ENCODE measurements around the gene DUSP1. TPM values are rescaled to one million over a fixed set of nuclear protein-coding genes. Genes with fewer than 3 reads are reported as not detected.

Gene DUSP1
- total and polyA plus RNA-seq, 8 donors, result 76.4 to 690 (median 288) TPM

DNA sequence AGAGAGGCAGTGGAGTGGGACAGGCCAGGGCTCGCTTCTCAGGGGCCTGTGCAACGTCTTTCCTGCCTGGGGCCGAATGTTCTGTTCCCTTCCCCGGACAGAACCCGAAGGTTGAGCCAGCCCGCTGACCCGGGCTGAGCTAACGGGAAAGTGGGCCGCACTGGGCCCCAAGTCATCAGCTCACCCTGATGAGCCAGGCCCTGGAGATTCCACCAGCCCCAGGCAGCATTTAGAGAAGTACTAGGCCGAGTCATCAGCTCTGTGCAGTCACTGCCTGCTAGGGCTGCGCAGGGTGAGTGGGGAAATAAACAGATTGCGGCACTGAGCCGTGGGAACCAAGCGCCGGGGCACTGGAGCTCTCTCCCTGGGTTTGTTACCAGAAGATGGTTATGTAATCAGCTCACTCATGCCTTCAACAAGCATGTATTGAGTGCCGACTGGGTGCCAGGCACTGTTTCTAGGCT lies 29.1 kb upstream of the DUSP1 start:
- peak in 1 of 2 donors; percentile 58 for DNase-seq
- intact Hi-C loops (cut with DNase I; ENCODE audit: low total_unique reads), result no loop called here
- 75 to 86% (median 81%) methylated on average over 16 of the region's 16 CpGs for WGBS, 5 donors

DNA sequence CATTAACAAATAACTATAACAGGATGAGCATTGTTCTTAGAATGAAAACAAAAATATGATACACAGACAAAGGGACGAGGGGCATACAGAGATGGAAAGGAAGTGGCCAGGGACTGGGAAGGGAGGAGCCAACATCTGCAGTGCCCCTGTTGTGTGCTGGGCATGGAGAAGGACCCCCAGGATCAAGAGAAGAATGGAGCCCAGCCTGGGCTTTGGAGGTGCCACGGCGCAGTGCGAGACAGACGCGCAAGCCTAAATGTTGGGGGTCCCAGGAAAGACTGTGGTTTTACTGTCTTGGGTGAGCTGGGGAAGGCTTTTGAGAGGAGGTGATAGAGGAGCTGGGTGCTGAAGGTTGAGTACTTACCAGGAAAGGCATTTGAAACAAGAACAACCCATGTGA lies 28.4 kb upstream of the DUSP1 start:
- H3K36me3 ChIP-seq, result no peaks in the 10 kb centered on the region
- DNase-seq, result no peak
- peaks cover 24 to 63% (median 30%) of the 10 kb centered on the region in 4 donors for H3K4me1 ChIP-seq
- intact Hi-C loops (cut with DNase I; ENCODE audit: low total_unique reads), result no loop called here
- peak overlapping the region in 4 of 5 donors; percentile 80 to 85 (median 83) for H3K27ac ChIP-seq
- no peaks in the 10 kb centered on the region for H3K27me3 ChIP-seq
- 88 to 98% (median 93%) methylated on average over 6 of the region's 6 CpGs for WGBS, 5 donors
- TF ChIP-seq EP300 (IDR thresholded peaks at IDR 0.05) (no peak), POLR2A (IDR thresholded peaks at IDR 0.05) (no peak), POLR2AphosphoS5 (IDR thresholded peaks at IDR 0.05) (no peak)
- TF ChIP-seq, protein P1, sequence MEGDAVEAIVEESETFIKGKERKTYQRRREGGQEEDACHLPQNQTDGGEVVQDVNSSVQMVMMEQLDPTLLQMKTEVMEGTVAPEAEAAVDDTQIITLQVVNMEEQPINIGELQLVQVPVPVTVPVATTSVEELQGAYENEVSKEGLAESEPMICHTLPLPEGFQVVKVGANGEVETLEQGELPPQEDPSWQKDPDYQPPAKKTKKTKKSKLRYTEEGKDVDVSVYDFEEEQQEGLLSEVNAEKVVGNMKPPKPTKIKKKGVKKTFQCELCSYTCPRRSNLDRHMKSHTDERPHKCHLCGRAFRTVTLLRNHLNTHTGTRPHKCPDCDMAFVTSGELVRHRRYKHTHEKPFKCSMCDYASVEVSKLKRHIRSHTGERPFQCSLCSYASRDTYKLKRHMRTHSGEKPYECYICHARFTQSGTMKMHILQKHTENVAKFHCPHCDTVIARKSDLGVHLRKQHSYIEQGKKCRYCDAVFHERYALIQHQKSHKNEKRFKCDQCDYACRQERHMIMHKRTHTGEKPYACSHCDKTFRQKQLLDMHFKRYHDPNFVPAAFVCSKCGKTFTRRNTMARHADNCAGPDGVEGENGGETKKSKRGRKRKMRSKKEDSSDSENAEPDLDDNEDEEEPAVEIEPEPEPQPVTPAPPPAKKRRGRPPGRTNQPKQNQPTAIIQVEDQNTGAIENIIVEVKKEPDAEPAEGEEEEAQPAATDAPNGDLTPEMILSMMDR (IDR thresholded peaks at IDR 0.05), result no peak
- no peak overlapping the region for H3K4me3 ChIP-seq
- no peaks in the 10 kb centered on the region for H3K9me3 ChIP-seq

More for the DNA sequence above, 29.1 kb upstream of the DUSP1 start:
- Histone ChIP-seq H3K36me3 (no peaks in the 10 kb centered on the region), H3K27ac (peak overlapping the region; percentile 35 to 85 (median 82)), H3K4me1 (peaks cover 17 to 56% (median 26%) of the 10 kb centered on the region in 4 donors), H3K27me3 (no peaks in the 10 kb centered on the region), H3K4me3 (no peak overlapping the region), H3K9me3 (no peaks in the 10 kb centered on the region)
- TF ChIP-seq POLR2A (IDR thresholded peaks at IDR 0.05) (no peak), POLR2AphosphoS5 (IDR thresholded peaks at IDR 0.05) (peak in 2 of 3 donors; percentile 61 to 63)

DNA sequence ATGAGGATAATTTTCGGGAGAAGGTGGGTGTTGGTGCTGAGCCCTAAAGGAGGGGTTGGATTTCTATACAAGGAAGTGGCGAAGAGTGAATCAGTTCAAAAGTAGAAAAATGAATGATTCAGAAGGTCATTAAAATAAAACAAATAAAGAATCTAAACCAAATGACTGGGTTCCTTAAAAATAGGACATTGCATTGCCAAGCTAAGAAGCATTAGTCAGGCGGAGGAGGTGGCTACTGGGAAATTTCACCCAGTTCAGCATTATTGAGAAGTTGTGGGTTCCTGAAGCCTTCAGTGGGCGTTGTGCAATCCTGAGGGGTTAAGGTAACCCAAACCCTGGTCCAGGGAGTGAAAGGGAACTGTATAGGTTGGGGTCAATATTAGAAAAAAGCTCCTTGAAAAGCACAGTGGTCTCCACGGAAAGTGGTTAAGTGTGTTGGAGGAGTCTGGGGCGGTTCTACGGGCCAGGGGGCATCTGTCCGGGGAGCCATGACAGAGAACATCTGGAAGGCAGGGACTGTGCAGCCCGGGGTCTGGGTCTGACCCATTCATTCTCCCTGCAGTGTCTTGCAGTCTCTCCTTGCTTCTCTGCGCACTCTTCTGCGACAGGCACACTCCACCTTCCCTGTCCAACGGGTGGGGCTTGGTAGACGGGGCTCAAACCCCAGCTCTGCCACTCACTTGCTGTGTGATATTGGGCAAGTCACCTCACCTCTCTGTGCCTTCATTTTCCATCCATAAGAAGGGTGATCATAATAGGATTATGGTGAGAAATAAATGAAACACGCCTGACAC lies 27.6 kb upstream of the DUSP1 start:
- no peaks in the 10 kb centered on the region for H3K36me3 ChIP-seq
- H3K9me3 ChIP-seq, result no peaks in the 10 kb centered on the region
- peak overlapping the region; percentile 16 to 85 (median 82) for H3K27ac ChIP-seq
- no peaks in the 10 kb centered on the region for H3K27me3 ChIP-seq
- intact Hi-C loops (cut with DNase I; ENCODE audit: low total_unique reads), result no loop called here
- TF ChIP-seq POLR2AphosphoS5 (IDR thresholded peaks at IDR 0.05), result peak in 2 of 3 donors; percentile 27 to 80
- TF ChIP-seq, protein P1 (IDR thresholded peaks at IDR 0.05), result no peak
- no peak for DNase-seq
- H3K4me3 ChIP-seq, result no peak overlapping the region
- peaks cover 30 to 71% (median 37%) of the 10 kb centered on the region in 4 donors for H3K4me1 ChIP-seq
- 68 to 81% (median 77%) methylated on average over 14 of the region's 14 CpGs for WGBS, 5 donors

DNA sequence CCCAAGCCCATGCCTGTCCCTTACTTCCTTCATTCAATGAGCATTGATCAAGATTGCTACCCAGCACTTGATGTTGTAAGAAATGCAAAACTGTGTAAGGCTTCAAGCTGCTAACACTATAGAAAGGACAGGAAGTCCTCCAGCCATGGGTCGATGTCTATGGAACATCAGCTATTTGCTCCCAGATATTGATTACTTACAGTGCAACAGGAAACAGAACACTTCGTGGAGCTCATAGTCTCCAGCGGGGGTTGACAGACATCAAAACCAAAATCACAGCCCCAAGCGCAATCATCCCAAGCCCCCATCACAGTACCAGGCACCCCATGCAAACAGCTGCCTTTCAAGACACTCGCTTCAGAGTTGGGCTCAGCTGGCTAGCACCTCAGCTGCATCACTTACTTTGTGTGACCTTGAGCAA lies 26.8 kb upstream of the DUSP1 start:
- Histone ChIP-seq H3K27ac (peak overlapping the region in 4 of 5 donors; percentile 80 to 85 (median 83)), H3K4me1 (peaks cover 30 to 74% (median 38%) of the 10 kb centered on the region in 4 donors), H3K4me3 (no peak overlapping the region), H3K9me3 (no peaks in the 10 kb centered on the region), H3K27me3 (no peaks in the 10 kb centered on the region), H3K36me3 (no peaks in the 10 kb centered on the region)
- no peak for DNase-seq
- TF ChIP-seq POLR2AphosphoS5 (IDR thresholded peaks at IDR 0.05) (no peak), EP300 (IDR thresholded peaks at IDR 0.05) (no peak), POLR2A (IDR thresholded peaks at IDR 0.05) (no peak)
- TF ChIP-seq, protein P1 (IDR thresholded peaks at IDR 0.05), result no peak
- 55 to 68% (median 61%) methylated on average over 5 of the region's 5 CpGs for WGBS, 5 donors
- intact Hi-C loops (cut with DNase I; ENCODE audit: low total_unique reads), result no loop called here
